AG09309 (cell line): ENCODE measurements around the gene NTM.

Experiments used
- DNase-seq: peaks from one replicate; pipeline ENCODE4 v3.0.0-alpha.2; 2010; ENCODE audit warnings: low read depth
- H3K4me3 ChIP-seq: 2 replicates; pipeline ENCODE4 v1.5.1; 2011; ENCODE audit warnings: mild to moderate bottlenecking, low read depth, low read length, moderate library complexity; ENCODE audit not compliant: control insufficient read depth
- TF ChIP-seq, protein P1 (sequence below): IDR thresholded peaks from 2 replicates; pipeline ENCODE4 v1.5.1; 2011; ENCODE audit warnings: mild to moderate bottlenecking, low read depth, low read length, inconsistent platforms; ENCODE audit not compliant: insufficient read depth, control insufficient read depth; ENCODE audit errors: missing control alignments

The NTM gene

DNA sequence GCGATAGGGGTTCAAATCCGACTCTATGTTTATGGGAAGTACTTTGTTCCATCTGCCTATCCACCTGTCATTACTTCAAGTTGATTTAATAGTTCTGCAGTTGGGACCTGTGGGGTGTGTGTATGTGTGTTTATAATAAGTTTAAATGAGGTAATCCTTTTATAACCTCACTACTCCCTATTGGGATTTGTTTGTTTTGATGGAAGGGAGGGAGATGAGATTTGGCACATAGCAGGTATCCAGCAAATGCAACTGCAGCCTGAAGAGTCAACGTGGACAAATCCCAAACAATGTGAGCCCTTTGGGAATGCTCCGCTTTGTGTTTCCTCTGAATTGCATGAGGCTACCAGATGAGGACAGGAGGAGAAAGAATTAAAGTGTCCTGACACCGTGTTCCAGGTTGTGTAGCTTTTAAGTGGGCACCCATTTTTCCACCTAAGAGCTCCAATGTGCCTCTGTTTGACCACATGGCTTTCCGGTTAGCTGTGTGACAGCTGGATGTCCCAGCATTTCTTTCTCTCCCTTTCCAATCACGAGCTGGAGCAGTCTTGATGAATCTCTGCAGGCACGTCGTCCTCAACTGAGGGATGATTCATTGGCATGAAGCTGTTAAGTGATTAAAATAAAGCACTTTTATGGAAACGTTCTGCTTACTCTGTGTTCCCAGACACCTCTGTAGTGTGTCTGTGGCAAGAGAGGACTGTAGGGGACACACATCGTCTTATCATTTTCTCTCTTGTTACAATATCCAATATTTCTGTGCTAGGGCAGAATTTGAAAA lies 610.7 kb downstream of the NTM start:
- no peak for DNase-seq
- TF ChIP-seq, protein P1, sequence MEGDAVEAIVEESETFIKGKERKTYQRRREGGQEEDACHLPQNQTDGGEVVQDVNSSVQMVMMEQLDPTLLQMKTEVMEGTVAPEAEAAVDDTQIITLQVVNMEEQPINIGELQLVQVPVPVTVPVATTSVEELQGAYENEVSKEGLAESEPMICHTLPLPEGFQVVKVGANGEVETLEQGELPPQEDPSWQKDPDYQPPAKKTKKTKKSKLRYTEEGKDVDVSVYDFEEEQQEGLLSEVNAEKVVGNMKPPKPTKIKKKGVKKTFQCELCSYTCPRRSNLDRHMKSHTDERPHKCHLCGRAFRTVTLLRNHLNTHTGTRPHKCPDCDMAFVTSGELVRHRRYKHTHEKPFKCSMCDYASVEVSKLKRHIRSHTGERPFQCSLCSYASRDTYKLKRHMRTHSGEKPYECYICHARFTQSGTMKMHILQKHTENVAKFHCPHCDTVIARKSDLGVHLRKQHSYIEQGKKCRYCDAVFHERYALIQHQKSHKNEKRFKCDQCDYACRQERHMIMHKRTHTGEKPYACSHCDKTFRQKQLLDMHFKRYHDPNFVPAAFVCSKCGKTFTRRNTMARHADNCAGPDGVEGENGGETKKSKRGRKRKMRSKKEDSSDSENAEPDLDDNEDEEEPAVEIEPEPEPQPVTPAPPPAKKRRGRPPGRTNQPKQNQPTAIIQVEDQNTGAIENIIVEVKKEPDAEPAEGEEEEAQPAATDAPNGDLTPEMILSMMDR, result no peak

DNA sequence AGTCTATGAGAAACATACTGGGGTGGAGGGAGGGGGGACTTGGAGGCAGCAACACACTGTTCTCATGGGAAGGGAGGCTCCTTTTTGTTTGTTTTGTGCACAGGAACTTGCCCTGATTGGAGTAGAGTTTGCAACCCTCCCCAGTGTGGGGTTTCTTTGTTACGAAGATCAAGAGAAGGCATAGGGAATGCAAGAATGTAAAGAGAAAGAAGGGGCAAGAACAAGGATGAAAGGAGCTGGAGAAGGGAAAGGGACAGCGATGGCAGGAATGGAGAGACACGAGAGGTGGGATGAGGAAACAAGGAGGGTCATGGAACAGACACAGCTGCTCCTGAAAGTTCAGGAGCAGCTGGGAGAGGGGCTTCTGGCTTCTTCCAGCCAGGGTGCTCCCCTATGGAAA lies 611.7 kb downstream of the NTM start:
- no peak for DNase-seq
- no peak overlapping the region for H3K4me3 ChIP-seq
- TF ChIP-seq, protein P1, result no peak

More for the DNA sequence above, 610.7 kb downstream of the NTM start:
- no peak overlapping the region for H3K4me3 ChIP-seq

DNA sequence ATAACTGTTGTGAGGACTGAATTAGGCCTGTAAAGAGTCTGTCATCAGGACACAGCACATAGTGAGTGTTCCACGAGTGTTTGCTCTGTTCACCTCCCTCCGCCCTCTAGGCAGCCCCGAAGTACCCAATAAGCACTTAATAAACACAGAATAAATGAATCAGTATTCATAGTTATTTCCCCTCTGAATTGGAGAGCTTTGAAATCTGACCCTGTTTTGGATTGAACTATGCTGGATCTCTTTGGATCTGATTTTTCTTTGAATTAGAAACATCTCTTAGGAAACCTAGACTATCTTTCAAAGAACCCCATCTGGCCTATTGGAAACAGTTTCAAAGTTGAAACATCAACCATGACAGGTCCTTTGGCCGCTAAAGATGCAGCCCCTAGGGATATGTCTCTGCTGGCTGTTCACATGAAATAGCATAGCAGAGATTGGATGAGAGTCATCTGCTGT lies 615.5 kb downstream of the NTM start:
- DNase-seq, result no peak
- H3K4me3 ChIP-seq, result no peak overlapping the region
- TF ChIP-seq, protein P1, result no peak

DNA sequence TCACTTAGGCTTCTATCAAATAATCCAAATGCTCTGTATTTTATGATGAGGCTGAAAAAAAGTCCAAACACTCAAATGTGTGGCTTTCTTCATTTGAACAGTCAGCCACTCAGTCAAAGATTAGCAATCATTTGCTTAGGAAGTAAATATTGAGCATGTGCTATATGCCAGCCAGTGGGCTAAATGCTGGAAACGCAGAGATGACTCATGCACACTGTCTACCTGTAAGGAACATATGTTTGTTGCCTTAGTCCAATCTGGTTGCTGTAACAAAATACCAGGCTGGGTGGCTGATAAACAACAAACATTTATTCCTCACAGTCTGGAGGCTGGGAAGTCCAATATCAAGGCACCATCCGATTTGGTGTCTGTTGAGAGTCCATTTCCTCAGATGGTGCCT lies 617.3 kb downstream of the NTM start:
- TF ChIP-seq, protein P1, result no peak
- no peak for DNase-seq
- H3K4me3 ChIP-seq, result no peak overlapping the region

DNA sequence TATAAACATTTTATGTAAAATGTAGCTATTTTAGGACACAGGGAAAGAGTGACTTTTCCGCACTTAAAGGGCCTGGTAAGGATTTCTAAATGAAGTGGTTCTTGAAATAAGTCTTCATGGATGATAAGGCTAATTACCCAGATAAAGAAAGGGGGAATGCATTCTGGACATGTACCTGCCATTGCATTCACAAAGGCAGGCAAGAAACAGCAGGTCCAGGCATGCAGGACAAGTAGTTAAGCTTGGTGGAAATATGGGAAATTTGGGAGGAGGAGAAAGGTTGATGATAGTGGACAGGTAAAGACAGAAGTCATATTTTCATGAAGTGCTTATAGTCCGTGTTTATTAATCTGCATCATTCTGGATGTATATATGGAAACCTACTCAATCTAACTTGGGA lies 621.2 kb downstream of the NTM start:
- TF ChIP-seq, protein P1, result no peak
- H3K4me3 ChIP-seq, result no peak overlapping the region

DNA sequence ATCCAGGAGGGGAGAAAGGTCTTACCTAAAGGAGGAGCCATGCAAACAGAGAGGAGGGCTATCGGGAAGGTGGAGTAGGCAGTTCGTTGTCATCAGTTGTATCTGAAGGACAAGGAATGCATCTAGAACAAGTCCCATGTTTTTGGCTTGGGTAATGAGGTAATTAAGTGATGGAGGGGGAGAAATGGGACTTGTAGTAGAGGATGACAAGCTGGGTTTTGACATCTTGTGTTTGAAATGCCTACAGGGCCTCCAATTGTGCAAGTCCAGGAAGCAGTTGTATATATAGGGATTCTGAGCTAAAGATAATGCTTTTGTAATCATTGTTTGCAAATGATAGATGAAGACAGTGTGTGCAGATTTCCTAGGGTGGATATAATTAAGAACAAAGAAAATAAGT lies 622.8 kb downstream of the NTM start:
- DNase-seq, result no peak
- no peak overlapping the region for H3K4me3 ChIP-seq
- TF ChIP-seq, protein P1, result no peak

More for the DNA sequence above, 621.2 kb downstream of the NTM start:
- DNase-seq, result no peak
